Amniotic epithelial cell (primary cell): ENCODE measurements around the gene FARP2.

Experiments used
- DNase-seq: peaks from one replicate; pipeline ENCODE4 v3.0.0-alpha.2; 2010; ENCODE audit warnings: low read depth

The FARP2 gene

GRCh38 chr2:241489733-241490680 is 133.9 kb downstream of the FARP2 start:
- DNase-seq = no peak

- DNase-seq = no peak
Observed at GRCh38 chr2:241490825-241491506, 134.9 kb downstream of the FARP2 start.

GRCh38 chr2:241491549-241492173 is 135.6 kb downstream of the FARP2 start:
- DNase-seq = no peak

GRCh38 chr2:241492174-241492565 is 136.1 kb downstream of the FARP2 start:
- DNase-seq = no peak

GRCh38 chr2:241493092-241493491 is 137.0 kb downstream of the FARP2 start:
- no peak for DNase-seq

GRCh38 chr2:241494311-241494908 is 138.3 kb downstream of the FARP2 start:
- no peak for DNase-seq

- no peak for DNase-seq
Observed at GRCh38 chr2:241495172-241496002, 139.3 kb downstream of the FARP2 start.

GRCh38 chr2:241496003-241496707 is 140.1 kb downstream of the FARP2 start:
- DNase-seq = no peak

- no peak for DNase-seq
Observed at GRCh38 chr2:241496904-241497877, 141.1 kb downstream of the FARP2 start.

GRCh38 chr2:241498115-241499070 is 142.3 kb downstream of the FARP2 start:
- no peak for DNase-seq

- DNase-seq = no peak
Observed at GRCh38 chr2:241499146-241499965, 143.3 kb downstream of the FARP2 start.

GRCh38 chr2:241500016-241500415 is 143.9 kb downstream of the FARP2 start:
- no peak for DNase-seq

- no peak for DNase-seq
Observed at GRCh38 chr2:241500431-241500975, 144.4 kb downstream of the FARP2 start.

GRCh38 chr2:241501099-241501541 is 145.0 kb downstream of the FARP2 start:
- no peak for DNase-seq

GRCh38 chr2:241501551-241501950 is 145.5 kb downstream of the FARP2 start:
- DNase-seq = no peak

- no peak for DNase-seq
Observed at GRCh38 chr2:241502281-241502680, 146.2 kb downstream of the FARP2 start.

- no peak for DNase-seq
Observed at GRCh38 chr2:241503776-241504392, 147.8 kb downstream of the FARP2 start.
